HG03354 (cell line): Measurements from ENCODE around the gene CMC1.
A peak's percentile ranks its signal among the peaks of the same experiment; 100 is the strongest.

Experiments used
- ATAC-seq: cut with Tn5 transposase; IDR thresholded peaks from one replicate; pipeline ENCODE4 v1.9.1; 2021; ENCODE audit warnings: mild to moderate bottlenecking; ENCODE audit not compliant: unreplicated experiment, poor library complexity, severe bottlenecking

Gene CMC1

DNA sequence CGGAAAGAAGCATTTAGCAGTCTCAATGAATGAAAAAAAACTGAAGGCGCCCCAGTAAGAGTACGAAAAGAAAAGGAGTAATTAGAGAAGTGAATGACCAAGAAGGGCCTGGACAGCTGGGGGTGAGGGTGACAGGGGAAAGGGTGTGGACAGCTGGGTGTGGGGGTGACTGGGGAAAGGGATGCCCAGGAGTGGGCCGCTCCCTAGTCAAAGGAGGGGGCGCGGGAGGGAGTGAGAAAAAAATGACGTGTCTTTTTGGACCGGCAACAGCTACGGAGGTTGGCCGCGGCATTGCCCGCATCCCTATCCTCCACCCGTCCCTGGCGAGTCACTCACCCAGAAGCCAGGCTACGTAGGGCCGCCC lies 106.8 kb downstream of the CMC1 start:
- ATAC-seq: no peak

DNA sequence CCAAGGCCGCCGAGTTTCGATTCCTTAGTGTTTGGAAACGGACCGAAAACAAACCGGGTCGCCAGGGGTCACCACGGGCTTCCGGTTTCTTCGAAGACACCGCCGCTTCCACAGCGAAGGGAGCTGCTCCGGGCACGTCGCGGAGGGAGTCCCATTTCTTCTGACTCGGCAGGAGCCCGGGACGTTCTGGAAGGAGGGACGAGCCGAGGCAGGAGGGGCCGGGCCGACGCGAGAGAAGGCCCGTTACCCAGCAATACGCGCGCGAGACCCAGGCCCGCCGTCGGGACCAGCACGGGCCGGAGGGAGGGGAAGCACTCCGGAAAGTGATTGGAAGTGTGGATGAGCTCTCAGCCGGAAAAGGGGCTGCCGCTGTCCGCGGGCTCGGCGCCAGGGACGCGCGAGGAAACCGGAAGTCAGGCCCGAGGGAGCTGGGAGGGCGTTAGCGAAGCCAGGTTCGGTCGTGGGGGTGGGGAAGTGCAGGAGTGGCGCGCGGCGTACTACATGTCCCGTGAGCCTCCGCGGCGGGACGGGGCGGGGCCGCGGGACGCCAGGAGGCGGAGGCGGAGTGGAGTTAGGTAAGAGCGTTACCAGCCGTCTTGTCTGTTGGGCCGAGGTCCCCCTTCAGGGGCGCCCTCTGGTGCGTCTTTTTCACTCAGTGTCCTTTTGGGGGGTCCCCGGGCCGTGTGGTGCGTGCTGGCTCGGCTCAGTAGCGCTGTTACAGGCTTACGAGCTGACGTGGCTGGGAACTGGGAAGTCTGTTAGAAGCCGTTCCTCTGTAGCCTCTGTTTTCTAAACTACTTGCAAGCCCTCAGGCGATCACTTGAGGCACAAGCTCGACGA lies 107.4 kb downstream of the CMC1 start, which contains the start of the genes AZI2 and ZCWPW2:
TSS of gene AZI2 (minus strand) at position 196 of the 840 bp plus-strand sequence. CDS start 8,207 bp downstream, outside the sequence.
TSS of gene ZCWPW2 (plus strand) at position 93 of the 840 bp plus-strand sequence. CDS start 64,348 bp downstream, outside the sequence.
- peak; percentile 87 for ATAC-seq

DNA sequence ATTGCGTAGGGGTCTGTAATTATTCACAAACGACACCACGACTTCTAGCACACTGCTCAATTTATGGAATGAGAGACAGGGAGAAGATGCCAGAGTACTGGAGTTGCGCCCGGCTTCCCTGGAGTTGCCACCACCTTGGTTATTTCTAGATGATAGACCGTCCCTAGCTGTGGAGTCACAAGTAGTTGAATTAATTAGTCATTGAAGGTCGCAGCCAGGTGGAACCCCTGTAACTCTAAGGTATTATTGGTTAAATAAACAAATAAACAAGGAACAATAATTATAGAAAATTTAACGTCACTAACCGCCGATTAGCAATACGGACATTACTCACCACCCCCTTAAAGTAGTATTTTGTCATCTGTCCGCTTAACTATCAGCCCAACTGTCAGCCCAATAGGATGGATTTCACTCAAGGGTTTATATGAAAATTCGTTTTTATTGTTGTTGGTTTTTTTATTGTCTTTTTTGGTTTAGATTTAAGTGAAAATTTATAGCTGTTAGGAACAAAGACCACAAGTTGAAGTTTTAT lies 108.1 kb downstream of the CMC1 start:
- peak; percentile 1 for ATAC-seq
